Measurements from ENCODE around the gene MAP3K2. TPM values are rescaled to one million over a fixed set of nuclear protein-coding genes. Genes with fewer than 3 reads are reported as not detected.

MAP3K2 gene
- polyA plus RNA-seq, 3 donors: 16.0 to 86.4 (median 66.3) TPM

DNA sequence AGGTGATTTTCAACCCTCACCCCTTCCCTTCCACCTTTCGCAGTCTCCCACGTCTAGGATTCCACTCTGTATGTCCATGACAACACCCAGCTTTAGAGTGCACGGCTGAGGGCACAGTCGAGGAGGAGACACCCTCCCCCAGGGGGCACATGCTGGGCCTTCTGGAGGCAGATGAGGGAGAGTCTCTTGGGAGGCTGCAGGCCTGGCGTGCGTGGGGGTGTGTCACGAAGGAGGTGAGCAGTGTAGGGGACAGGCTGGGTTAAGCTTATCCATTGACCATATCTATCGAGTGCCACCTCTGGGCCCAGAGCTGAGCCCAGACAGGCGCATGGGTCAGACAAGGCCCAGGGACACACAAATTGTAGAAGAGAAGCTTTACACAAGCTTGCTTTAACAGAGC is 49.3 kb upstream of the MAP3K2 start:
- Histone ChIP-seq H3K27me3 (ENCODE audit: control insufficient read depth in 2 of 2, insufficient read depth in 2 of 2, low read length in 2 of 2) (no peaks in the 10 kb centered on the region), H4K20me1 (ENCODE audit: insufficient read depth, low read length) (no peaks in the 10 kb centered on the region), H3K27ac (ENCODE audit: low read depth in 1 of 2, low read length in 2 of 2) (no peak overlapping the region), H3K79me2 (ENCODE audit: insufficient read depth, low read length) (no peaks in the 10 kb centered on the region), H3K9me3 (replicated peaks in 1 of 2; ENCODE audit: control insufficient read depth in 1 of 2, insufficient read depth in 1 of 2, low read length in 2 of 2) (peaks cover 0 to 4% of the 10 kb centered on the region in 2 donors), H3K36me3 (replicated peaks in 1 of 2; ENCODE audit: control insufficient read depth in 1 of 2, insufficient read depth in 2 of 2, low read length in 2 of 2) (no peaks in the 10 kb centered on the region), H3K4me3 (replicated peaks in 1 of 3; ENCODE audit: low read depth in 2 of 3, low read length in 3 of 3) (no peak overlapping the region), H3K9ac (ENCODE audit: insufficient read depth, low read length, poor library complexity, severe bottlenecking) (no peak overlapping the region), H2AFZ (ENCODE audit: insufficient read depth, low read depth, low read length, poor library complexity, severe bottlenecking) (no peak overlapping the region), H3K4me1 (ENCODE audit: control insufficient read depth in 1 of 2, insufficient read depth in 2 of 2, low read length in 2 of 2) (no peaks in the 10 kb centered on the region), H3K4me2 (replicated peaks; ENCODE audit: extremely low read depth, low read length, poor library complexity, severe bottlenecking) (no peak overlapping the region)
- DNase-seq: no peak
- TF ChIP-seq, protein P1, sequence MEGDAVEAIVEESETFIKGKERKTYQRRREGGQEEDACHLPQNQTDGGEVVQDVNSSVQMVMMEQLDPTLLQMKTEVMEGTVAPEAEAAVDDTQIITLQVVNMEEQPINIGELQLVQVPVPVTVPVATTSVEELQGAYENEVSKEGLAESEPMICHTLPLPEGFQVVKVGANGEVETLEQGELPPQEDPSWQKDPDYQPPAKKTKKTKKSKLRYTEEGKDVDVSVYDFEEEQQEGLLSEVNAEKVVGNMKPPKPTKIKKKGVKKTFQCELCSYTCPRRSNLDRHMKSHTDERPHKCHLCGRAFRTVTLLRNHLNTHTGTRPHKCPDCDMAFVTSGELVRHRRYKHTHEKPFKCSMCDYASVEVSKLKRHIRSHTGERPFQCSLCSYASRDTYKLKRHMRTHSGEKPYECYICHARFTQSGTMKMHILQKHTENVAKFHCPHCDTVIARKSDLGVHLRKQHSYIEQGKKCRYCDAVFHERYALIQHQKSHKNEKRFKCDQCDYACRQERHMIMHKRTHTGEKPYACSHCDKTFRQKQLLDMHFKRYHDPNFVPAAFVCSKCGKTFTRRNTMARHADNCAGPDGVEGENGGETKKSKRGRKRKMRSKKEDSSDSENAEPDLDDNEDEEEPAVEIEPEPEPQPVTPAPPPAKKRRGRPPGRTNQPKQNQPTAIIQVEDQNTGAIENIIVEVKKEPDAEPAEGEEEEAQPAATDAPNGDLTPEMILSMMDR (IDR thresholded peaks at IDR 0.05): no peak
- no peaks in the 10 kb centered on the region for H3K4me1 Mint-ChIP-seq
- no peak overlapping the region for H3K4me3 Mint-ChIP-seq
- H3K9me3 Mint-ChIP-seq: peaks cover 6 to 12% (median 9%) of the 10 kb centered on the region in 7 donors
- intact Hi-C loops (cut with micrococcal nuclease): no loop called here
- H3K27me3 Mint-ChIP-seq (ENCODE audit: low read depth in 3 of 3): peaks cover 0 to 3% (median 1%) of the 10 kb centered on the region in 3 donors
- H3K36me3 Mint-ChIP-seq: no peaks in the 10 kb centered on the region
- no peak overlapping the region for H3K27ac Mint-ChIP-seq
- 100% methylated on average over 5 of the region's 9 CpGs for WGBS (ENCODE audit: insufficient coverage)

DNA sequence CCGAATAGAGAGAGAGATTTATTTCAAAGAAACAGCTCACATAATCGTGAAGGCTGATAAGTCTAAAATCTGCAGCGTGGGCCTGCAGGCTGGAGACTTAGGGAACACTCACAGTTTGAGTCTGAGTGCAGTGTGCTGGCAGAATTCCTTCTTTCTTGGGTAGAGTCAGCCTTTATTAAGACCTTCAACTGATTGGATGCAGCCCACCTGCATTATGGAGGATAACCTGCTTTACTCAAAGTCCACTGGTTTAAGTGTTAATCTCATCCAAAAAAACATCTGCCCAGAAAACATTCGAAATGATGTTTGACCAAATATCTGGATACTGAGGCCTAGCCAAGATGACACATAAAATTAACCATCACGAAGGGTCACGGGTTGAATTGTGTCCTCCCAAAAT is 46.7 kb upstream of the MAP3K2 start:
- WGBS (ENCODE audit: insufficient coverage): no CpG with 5 or more reads among the region's 6 CpGs
- Histone ChIP-seq H2AFZ (ENCODE audit: insufficient read depth, low read depth, low read length, poor library complexity, severe bottlenecking) (no peak overlapping the region), H3K9me3 (replicated peaks in 1 of 2; ENCODE audit: control insufficient read depth in 1 of 2, insufficient read depth in 1 of 2, low read length in 2 of 2) (peaks cover 0 to under 1% of the 10 kb centered on the region in 2 donors), H3K27ac (ENCODE audit: low read depth in 1 of 2, low read length in 2 of 2) (no peak overlapping the region), H3K36me3 (replicated peaks in 1 of 2; ENCODE audit: control insufficient read depth in 1 of 2, insufficient read depth in 2 of 2, low read length in 2 of 2) (no peaks in the 10 kb centered on the region), H3K4me1 (ENCODE audit: control insufficient read depth in 1 of 2, insufficient read depth in 2 of 2, low read length in 2 of 2) (no peaks in the 10 kb centered on the region), H3K79me2 (ENCODE audit: insufficient read depth, low read length) (no peaks in the 10 kb centered on the region), H3K4me2 (replicated peaks; ENCODE audit: extremely low read depth, low read length, poor library complexity, severe bottlenecking) (no peak overlapping the region), H3K27me3 (ENCODE audit: control insufficient read depth in 2 of 2, insufficient read depth in 2 of 2, low read length in 2 of 2) (no peaks in the 10 kb centered on the region), H4K20me1 (ENCODE audit: insufficient read depth, low read length) (no peaks in the 10 kb centered on the region), H3K9ac (ENCODE audit: insufficient read depth, low read length, poor library complexity, severe bottlenecking) (no peak overlapping the region), H3K4me3 (replicated peaks in 1 of 3; ENCODE audit: low read depth in 2 of 3, low read length in 3 of 3) (no peak overlapping the region)
- intact Hi-C loops (cut with micrococcal nuclease): no loop called here
- Mint-ChIP-seq H3K27me3 (ENCODE audit: low read depth in 3 of 3) (peaks cover 0 to 3% (median 1%) of the 10 kb centered on the region in 3 donors), H3K36me3 (no peaks in the 10 kb centered on the region), H3K4me1 (no peaks in the 10 kb centered on the region), H3K4me3 (no peak overlapping the region), H3K9me3 (peaks cover 0 to 2% (median 0%) of the 10 kb centered on the region in 7 donors), H3K27ac (no peak overlapping the region)
- no peak for DNase-seq
- TF ChIP-seq, protein P1 (IDR thresholded peaks at IDR 0.05): no peak

Measured in CD14-positive monocyte (primary cell).